Measurements from ENCODE around the gene UGT3A1. TPM values are rescaled to one million over a fixed set of nuclear protein-coding genes. Genes with fewer than 3 reads are reported as not detected.

UGT3A1 gene
- total RNA-seq, 1 experiment from 2014 or later, result 0.19 TPM

GRCh38 chr5:35974570-35974969 is 16.6 kb downstream of the UGT3A1 start:
- Histone ChIP-seq H3K4me1 (ENCODE audit: insufficient read depth, low read length, poor library complexity, severe bottlenecking) (no peaks in the 10 kb centered on the region), H3K9me3 (ENCODE audit: low read depth, low read length, poor library complexity, severe bottlenecking) (no peaks in the 10 kb centered on the region), H3K4me3 (ENCODE audit: low read depth, low read length, poor library complexity, severe bottlenecking) (no peak overlapping the region), H3K27ac (ENCODE audit: low read depth, low read length, poor library complexity, severe bottlenecking) (no peak overlapping the region), H3K36me3 (ENCODE audit: insufficient read depth, low read length, poor library complexity, severe bottlenecking) (no peaks in the 10 kb centered on the region), H3K27me3 (replicated peaks; ENCODE audit: insufficient read depth, low read depth, low read length, poor library complexity) (no peaks in the 10 kb centered on the region)
- ChIA-PET CTCF (no interaction called here), POLR2A (ENCODE audit: low non-redundant PET) (no interaction called here)
- intact Hi-C loops (cut with micrococcal nuclease; ENCODE audit: unreplicated experiment), result no loop called here
- no peak for TF ChIP-seq CTCF (conservative IDR thresholded peaks at IDR 0.05; ENCODE audit: low read depth, low read length)
- TF ChIP-seq EZH2 (IDR thresholded peaks at IDR 0.05; ENCODE audit: borderline replicate concordance, low read depth, low read length, poor library complexity, severe bottlenecking), result no peak
- BruUV-seq (replicated peaks), result no TSS peak
- no peak for DNase-seq (ENCODE audit: low spot score)

- POLR2A ChIA-PET (ENCODE audit: low non-redundant PET), result no interaction called here
- H3K27me3 ChIP-seq (replicated peaks; ENCODE audit: insufficient read depth, low read depth, low read length, poor library complexity), result no peaks in the 10 kb centered on the region
- no peak overlapping the region for H3K27ac ChIP-seq (ENCODE audit: low read depth, low read length, poor library complexity, severe bottlenecking)
- H3K9me3 ChIP-seq (ENCODE audit: low read depth, low read length, poor library complexity, severe bottlenecking), result no peaks in the 10 kb centered on the region
- no TSS peak for BruUV-seq (replicated peaks)
- H3K36me3 ChIP-seq (ENCODE audit: insufficient read depth, low read length, poor library complexity, severe bottlenecking), result no peaks in the 10 kb centered on the region
- CTCF ChIA-PET, result no interaction called here
- TF ChIP-seq EZH2 (IDR thresholded peaks at IDR 0.05; ENCODE audit: borderline replicate concordance, low read depth, low read length, poor library complexity, severe bottlenecking) (no peak), CTCF (conservative IDR thresholded peaks at IDR 0.05; ENCODE audit: low read depth, low read length) (no peak)
- intact Hi-C loops (cut with micrococcal nuclease; ENCODE audit: unreplicated experiment), result no loop called here
- no peak for DNase-seq (ENCODE audit: low spot score)
- H3K4me3 ChIP-seq (ENCODE audit: low read depth, low read length, poor library complexity, severe bottlenecking), result no peak overlapping the region
- no peaks in the 10 kb centered on the region for H3K4me1 ChIP-seq (ENCODE audit: insufficient read depth, low read length, poor library complexity, severe bottlenecking)
These were observed 19.3 kb downstream of the UGT3A1 start for GRCh38 chr5:35971878-35972210.

- no peak for DNase-seq (ENCODE audit: low spot score)
- H3K27ac ChIP-seq (ENCODE audit: low read depth, low read length, poor library complexity, severe bottlenecking), result no peak overlapping the region
- H3K9me3 ChIP-seq (ENCODE audit: low read depth, low read length, poor library complexity, severe bottlenecking), result no peaks in the 10 kb centered on the region
- BruUV-seq (replicated peaks), result no TSS peak
- H3K36me3 ChIP-seq (ENCODE audit: insufficient read depth, low read length, poor library complexity, severe bottlenecking), result no peaks in the 10 kb centered on the region
- POLR2A ChIA-PET (ENCODE audit: low non-redundant PET), result no interaction called here
- TF ChIP-seq EZH2 (IDR thresholded peaks at IDR 0.05; ENCODE audit: borderline replicate concordance, low read depth, low read length, poor library complexity, severe bottlenecking) (no peak), CTCF (conservative IDR thresholded peaks at IDR 0.05; ENCODE audit: low read depth, low read length) (no peak)
- CTCF ChIA-PET, result no interaction called here
- H3K4me1 ChIP-seq (ENCODE audit: insufficient read depth, low read length, poor library complexity, severe bottlenecking), result no peaks in the 10 kb centered on the region
- no peak overlapping the region for H3K4me3 ChIP-seq (ENCODE audit: low read depth, low read length, poor library complexity, severe bottlenecking)
- no peaks in the 10 kb centered on the region for H3K27me3 ChIP-seq (replicated peaks; ENCODE audit: insufficient read depth, low read depth, low read length, poor library complexity)
- intact Hi-C loops (cut with micrococcal nuclease; ENCODE audit: unreplicated experiment), result no loop called here
These were observed 19.9 kb downstream of the UGT3A1 start for GRCh38 chr5:35971186-35971877.

Data from A673 (cell line).